Measurements from ENCODE around the gene MINDY4. TPM values are rescaled to one million over a fixed set of nuclear protein-coding genes. Genes with fewer than 3 reads are reported as not detected.

Gene MINDY4
- total and polyA plus RNA-seq, 8 donors: 2.9 to 4.9 (median 3.6) TPM

DNA sequence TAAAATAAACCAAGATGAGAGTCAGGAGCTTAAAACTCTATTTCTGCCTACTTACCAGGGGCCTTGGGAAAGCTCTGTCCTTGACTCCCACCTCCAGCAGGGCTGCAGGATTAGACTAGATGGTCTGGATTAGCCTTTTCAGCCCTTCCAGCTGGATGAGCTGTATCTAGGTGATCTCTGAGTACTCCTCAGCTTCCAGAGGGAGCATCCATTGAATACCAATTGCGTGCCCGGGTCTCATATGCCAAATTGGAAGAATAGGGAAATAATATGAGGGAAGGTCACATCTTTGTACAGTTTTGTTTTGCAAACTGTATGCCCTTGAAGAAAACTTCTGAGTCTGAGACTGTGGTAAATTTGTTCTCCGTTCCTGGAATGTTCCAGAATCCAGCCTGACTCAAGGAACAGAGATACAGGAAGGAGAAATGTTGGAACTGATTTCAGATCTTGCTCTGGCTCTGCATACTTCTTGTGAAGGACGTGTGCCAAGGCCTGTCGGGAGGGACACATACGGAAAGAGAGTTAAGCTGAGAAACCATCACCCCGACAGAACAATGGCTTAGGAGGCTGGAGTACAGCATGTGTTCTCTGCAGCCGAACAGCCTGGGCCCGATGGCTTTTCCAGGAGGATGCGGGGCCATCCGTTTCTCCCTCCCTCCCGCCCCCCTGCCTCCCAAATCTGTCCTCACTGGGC is 44.9 kb downstream of the MINDY4 start:
- TF ChIP-seq, protein P1, sequence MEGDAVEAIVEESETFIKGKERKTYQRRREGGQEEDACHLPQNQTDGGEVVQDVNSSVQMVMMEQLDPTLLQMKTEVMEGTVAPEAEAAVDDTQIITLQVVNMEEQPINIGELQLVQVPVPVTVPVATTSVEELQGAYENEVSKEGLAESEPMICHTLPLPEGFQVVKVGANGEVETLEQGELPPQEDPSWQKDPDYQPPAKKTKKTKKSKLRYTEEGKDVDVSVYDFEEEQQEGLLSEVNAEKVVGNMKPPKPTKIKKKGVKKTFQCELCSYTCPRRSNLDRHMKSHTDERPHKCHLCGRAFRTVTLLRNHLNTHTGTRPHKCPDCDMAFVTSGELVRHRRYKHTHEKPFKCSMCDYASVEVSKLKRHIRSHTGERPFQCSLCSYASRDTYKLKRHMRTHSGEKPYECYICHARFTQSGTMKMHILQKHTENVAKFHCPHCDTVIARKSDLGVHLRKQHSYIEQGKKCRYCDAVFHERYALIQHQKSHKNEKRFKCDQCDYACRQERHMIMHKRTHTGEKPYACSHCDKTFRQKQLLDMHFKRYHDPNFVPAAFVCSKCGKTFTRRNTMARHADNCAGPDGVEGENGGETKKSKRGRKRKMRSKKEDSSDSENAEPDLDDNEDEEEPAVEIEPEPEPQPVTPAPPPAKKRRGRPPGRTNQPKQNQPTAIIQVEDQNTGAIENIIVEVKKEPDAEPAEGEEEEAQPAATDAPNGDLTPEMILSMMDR (IDR thresholded peaks at IDR 0.05): no peak
- WGBS, 2 donors: 83 to 85% methylated on average over 12 of the region's 12 CpGs
- Histone ChIP-seq H3K36me3 (no peaks in the 10 kb centered on the region), H3K4me3 (no peak overlapping the region), H3K4me1 (no peaks in the 10 kb centered on the region), H3K27me3 (no peaks in the 10 kb centered on the region), H3K27ac (peak overlapping the region in 1 of 4 donors; percentile 19), H3K9me3 (no peaks in the 10 kb centered on the region)
- peak in 1 of 4 donors; percentile 37 for ATAC-seq
- FAIRE-seq: no peak
- no peak for DNase-seq
- intact Hi-C loops (cut with DNase I): no loop called here

DNA sequence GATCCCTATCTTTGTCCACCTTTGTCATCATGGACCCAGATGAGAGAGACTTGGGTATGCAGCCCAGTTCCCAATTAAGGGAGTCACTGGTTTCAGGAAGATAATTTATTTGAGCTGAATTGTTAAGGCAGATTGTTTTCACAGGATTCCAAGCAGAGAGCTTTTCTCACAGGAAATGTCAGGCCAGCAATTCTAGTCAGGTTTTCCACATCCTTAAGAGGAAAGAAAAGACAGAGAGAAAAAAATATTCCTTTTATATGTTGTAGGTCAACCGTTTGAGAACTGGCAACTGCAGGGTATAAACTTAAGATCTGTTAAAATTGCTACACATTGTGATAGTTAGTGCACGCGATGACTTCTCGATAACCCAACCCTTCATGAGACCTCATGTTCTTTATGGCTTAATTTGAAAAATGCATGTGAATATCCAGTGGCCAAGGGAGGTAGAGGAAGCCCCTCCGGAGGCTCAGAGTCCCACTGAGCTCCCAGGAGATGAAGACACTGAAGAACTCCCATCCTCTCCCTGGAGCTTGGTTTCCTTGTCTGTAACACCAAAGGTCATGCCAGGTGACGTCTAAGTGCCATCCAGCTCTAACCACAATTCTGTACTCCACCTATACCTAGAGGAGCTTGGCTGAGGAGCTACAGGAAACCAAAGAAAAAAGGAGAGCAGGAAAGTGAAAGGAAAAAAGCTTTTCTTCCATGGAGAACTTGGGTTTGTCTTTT is 45.6 kb downstream of the MINDY4 start:
- H3K9me3 ChIP-seq: no peaks in the 10 kb centered on the region
- no peaks in the 10 kb centered on the region for H3K4me1 ChIP-seq
- no peak overlapping the region for H3K27ac ChIP-seq
- FAIRE-seq (no peak), DNase-seq (no peak), ATAC-seq (no peak)
- no peak overlapping the region for H3K4me3 ChIP-seq
- 88% methylated on average over 6 of the region's 6 CpGs for WGBS, 2 donors
- H3K36me3 ChIP-seq: no peaks in the 10 kb centered on the region
- H3K27me3 ChIP-seq: no peaks in the 10 kb centered on the region
- intact Hi-C loops (cut with DNase I): no loop called here
- TF ChIP-seq, protein P1 (IDR thresholded peaks at IDR 0.05): no peak

DNA sequence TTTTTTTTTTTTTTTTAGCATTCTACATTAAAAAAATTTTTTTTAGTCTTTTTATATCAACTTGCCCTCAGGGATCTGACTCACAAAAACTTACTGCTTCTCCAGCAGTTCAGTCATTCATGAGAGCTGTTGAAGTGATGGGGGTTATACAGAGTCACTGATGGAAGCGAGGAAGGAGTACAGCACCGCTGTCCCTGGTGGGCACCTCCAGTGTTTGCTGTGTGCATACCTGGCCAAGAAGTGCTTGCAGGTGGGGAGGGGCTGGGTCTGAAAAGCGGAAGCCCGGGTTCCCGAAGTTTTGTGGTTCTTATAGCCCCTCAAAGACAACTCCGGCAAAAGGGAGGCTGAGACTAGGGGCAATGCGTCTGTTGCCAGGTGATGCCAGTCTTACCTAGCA is 46.2 kb downstream of the MINDY4 start:
- DNase-seq: no peak
- intact Hi-C loops (cut with DNase I): no loop called here
- Histone ChIP-seq H3K4me1 (no peaks in the 10 kb centered on the region), H3K9me3 (no peaks in the 10 kb centered on the region), H3K27me3 (no peaks in the 10 kb centered on the region), H3K36me3 (no peaks in the 10 kb centered on the region), H3K27ac (no peak overlapping the region), H3K4me3 (no peak overlapping the region)
- WGBS, 2 donors: 89 to 94% methylated on average over 7 of the region's 7 CpGs
- TF ChIP-seq, protein P1 (IDR thresholded peaks at IDR 0.05): no peak
- peak in 1 of 4 donors; percentile 36 for ATAC-seq
- FAIRE-seq: no peak

DNA sequence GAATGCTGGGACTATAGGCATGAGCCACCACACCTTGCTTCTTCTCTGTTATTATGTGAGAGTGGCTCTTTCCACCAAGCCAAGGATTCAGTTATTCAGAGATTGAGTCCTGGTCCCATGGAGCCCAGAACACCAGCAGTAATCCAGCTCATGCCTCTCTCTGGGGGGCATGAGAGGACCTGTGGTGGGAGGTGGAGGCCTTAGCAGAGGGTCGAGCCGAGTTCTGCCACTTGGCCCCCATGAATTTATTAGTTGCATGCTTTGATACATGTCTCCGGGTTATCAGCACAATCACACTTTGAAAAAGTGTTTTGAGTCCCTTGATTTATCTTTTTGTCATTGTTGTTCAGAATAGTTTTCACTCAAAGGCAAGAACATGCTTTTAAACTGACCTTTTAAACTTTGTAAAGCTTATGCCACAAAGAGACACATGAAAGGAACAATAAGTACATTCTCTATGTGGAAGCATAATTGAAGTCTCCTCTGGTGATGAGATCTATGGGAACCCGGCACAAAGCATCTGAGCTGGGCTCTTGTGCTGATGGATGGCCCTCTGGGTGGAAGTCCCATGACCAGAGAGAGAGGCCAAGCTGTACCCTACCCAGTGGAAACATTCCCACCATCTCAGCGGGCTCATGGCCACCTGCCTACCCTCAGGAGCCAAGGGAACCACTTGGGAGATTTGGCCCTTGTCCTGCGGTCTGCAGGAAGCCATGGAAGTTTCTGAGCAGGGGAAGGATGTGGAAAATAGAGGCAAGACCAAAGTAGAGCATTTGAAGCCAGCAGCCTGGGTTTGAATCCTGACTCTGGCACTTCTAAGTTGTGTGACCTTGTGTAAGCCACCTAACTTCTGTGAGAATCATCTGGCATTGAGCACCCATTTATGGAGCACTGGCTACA is 53.9 kb downstream of the MINDY4 start:
- ATAC-seq (no peak), FAIRE-seq (no peak)

More for the DNA sequence above, 53.9 kb downstream of the MINDY4 start:
- no peak overlapping the region for H3K4me3 ChIP-seq
- H3K36me3 ChIP-seq: no peaks in the 10 kb centered on the region
- intact Hi-C loops (cut with DNase I): no loop called here
- H3K4me1 ChIP-seq: no peaks in the 10 kb centered on the region
- no peaks in the 10 kb centered on the region for H3K27me3 ChIP-seq
- TF ChIP-seq, protein P1 (IDR thresholded peaks at IDR 0.05): no peak
- H3K9me3 ChIP-seq: no peaks in the 10 kb centered on the region
- WGBS, 2 donors: 87 to 95% methylated on average over 6 of the region's 6 CpGs
- no peak for DNase-seq
- no peak overlapping the region for H3K27ac ChIP-seq
